ENCODE results near the gene C1orf210.

Gene C1orf210

GRCh38 chr1:43312212-43312623 lies 26.8 kb upstream of the C1orf210 start:
- no peak for DNase-seq

GRCh38 chr1:43311521-43311920 lies 26.1 kb upstream of the C1orf210 start:
- no peak for DNase-seq

- no peak for DNase-seq
These were observed 24.1 kb upstream of the C1orf210 start for GRCh38 chr1:43309405-43310025.

GRCh38 chr1:43308635-43309404 lies 23.4 kb upstream of the C1orf210 start:
- DNase-seq: no peak

GRCh38 chr1:43307458-43308158 lies 22.2 kb upstream of the C1orf210 start:
- no peak for DNase-seq

GRCh38 chr1:43306688-43307457 lies 21.5 kb upstream of the C1orf210 start:
- no peak for DNase-seq

GRCh38 chr1:43305926-43306687 lies 20.7 kb upstream of the C1orf210 start:
- no peak for DNase-seq

- no peak for DNase-seq
These were observed 20.1 kb upstream of the C1orf210 start for GRCh38 chr1:43305461-43305860.

GRCh38 chr1:43304771-43305300 lies 19.5 kb upstream of the C1orf210 start:
- DNase-seq: no peak

- peak; percentile 48 for DNase-seq
These were observed 18.9 kb upstream of the C1orf210 start for GRCh38 chr1:43304314-43304681.

- DNase-seq: no peak
These were observed 18.3 kb upstream of the C1orf210 start for GRCh38 chr1:43303471-43304313.

- DNase-seq: no peak
These were observed 17.5 kb upstream of the C1orf210 start for GRCh38 chr1:43302721-43303470.

- no peak for DNase-seq
These were observed 16.8 kb upstream of the C1orf210 start for GRCh38 chr1:43302201-43302600.

- no peak for DNase-seq
These were observed 15.2 kb upstream of the C1orf210 start, which contains the start of gene TIE1 for GRCh38 chr1:43300378-43301094. TSS of gene TIE1 (plus strand) at chr1:43300982. CDS start at chr1:43301072, 90 bp downstream.

- DNase-seq: no peak
These were observed 13.7 kb upstream of the C1orf210 start for GRCh38 chr1:43299101-43299500.

GRCh38 chr1:43298055-43298454 lies 12.7 kb upstream of the C1orf210 start:
- DNase-seq: no peak

GRCh38 chr1:43296207-43296606 lies 10.8 kb upstream of the C1orf210 start:
- no peak for DNase-seq

- DNase-seq: no peak
These were observed 9.4 kb upstream of the C1orf210 start for GRCh38 chr1:43294761-43295160.

All from eye (tissue), 1 donor.